ENCODE measurements around the gene FAR2. TPM values are rescaled to one million over a fixed set of nuclear protein-coding genes. Genes with fewer than 3 reads are reported as not detected.

FAR2 gene
- polyA plus RNA-seq, 3 donors, result 14.8 to 38.0 (median 35.8) TPM

DNA sequence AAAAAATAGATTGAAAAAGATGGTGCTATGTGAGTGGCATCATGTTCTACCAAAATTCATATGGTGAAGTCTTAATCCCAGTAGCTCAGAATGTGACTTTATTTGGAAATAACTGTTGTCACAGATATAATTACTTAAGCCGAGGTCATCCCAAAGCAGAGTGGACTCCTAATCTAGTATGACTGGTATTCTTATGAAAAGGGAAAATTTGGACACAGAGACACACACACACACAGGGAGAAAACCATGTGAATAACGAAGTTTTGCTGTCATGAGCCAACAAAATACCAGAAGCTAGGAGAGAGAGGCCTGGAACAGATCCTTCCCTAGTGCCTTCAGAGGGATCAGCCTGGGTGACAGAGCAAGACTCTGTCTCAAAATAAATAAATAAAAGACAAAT is 62.6 kb downstream of the FAR2 start:
- Histone ChIP-seq H3K36me3 (replicated peaks in 1 of 2; ENCODE audit: control insufficient read depth in 1 of 2, insufficient read depth in 2 of 2, low read length in 2 of 2) (no peaks in the 10 kb centered on the region), H3K27me3 (ENCODE audit: control insufficient read depth in 2 of 2, insufficient read depth in 2 of 2, low read length in 2 of 2) (no peaks in the 10 kb centered on the region), H3K4me1 (ENCODE audit: control insufficient read depth in 1 of 2, insufficient read depth in 2 of 2, low read length in 2 of 2) (peaks cover 26 to 31% of the 10 kb centered on the region in 2 donors), H3K4me3 (replicated peaks in 1 of 3; ENCODE audit: low read depth in 2 of 3, low read length in 3 of 3) (no peak overlapping the region), H2AFZ (ENCODE audit: insufficient read depth, low read depth, low read length, poor library complexity, severe bottlenecking) (no peak overlapping the region), H4K20me1 (ENCODE audit: insufficient read depth, low read length) (no peaks in the 10 kb centered on the region), H3K9ac (ENCODE audit: insufficient read depth, low read length, poor library complexity, severe bottlenecking) (no peak overlapping the region), H3K4me2 (replicated peaks; ENCODE audit: extremely low read depth, low read length, poor library complexity, severe bottlenecking) (no peak overlapping the region), H3K79me2 (ENCODE audit: insufficient read depth, low read length) (peaks cover 15% of the 10 kb centered on the region), H3K9me3 (replicated peaks in 1 of 2; ENCODE audit: control insufficient read depth in 1 of 2, insufficient read depth in 1 of 2, low read length in 2 of 2) (no peaks in the 10 kb centered on the region), H3K27ac (ENCODE audit: low read depth in 1 of 2, low read length in 2 of 2) (no peak overlapping the region)
- peaks cover 46% of the 10 kb centered on the region for H3K4me1 Mint-ChIP-seq
- TF ChIP-seq, protein P1, sequence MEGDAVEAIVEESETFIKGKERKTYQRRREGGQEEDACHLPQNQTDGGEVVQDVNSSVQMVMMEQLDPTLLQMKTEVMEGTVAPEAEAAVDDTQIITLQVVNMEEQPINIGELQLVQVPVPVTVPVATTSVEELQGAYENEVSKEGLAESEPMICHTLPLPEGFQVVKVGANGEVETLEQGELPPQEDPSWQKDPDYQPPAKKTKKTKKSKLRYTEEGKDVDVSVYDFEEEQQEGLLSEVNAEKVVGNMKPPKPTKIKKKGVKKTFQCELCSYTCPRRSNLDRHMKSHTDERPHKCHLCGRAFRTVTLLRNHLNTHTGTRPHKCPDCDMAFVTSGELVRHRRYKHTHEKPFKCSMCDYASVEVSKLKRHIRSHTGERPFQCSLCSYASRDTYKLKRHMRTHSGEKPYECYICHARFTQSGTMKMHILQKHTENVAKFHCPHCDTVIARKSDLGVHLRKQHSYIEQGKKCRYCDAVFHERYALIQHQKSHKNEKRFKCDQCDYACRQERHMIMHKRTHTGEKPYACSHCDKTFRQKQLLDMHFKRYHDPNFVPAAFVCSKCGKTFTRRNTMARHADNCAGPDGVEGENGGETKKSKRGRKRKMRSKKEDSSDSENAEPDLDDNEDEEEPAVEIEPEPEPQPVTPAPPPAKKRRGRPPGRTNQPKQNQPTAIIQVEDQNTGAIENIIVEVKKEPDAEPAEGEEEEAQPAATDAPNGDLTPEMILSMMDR (IDR thresholded peaks at IDR 0.05), result no peak
- no peak overlapping the region for H3K4me3 Mint-ChIP-seq
- intact Hi-C loops (cut with micrococcal nuclease), result no loop called here
- peaks cover 0 to 2% of the 10 kb centered on the region in 2 donors for H3K36me3 Mint-ChIP-seq
- DNase-seq, result no peak
- peaks cover 0 to 2% (median 0%) of the 10 kb centered on the region in 7 donors for H3K9me3 Mint-ChIP-seq
- peaks cover 0 to 2% (median 0%) of the 10 kb centered on the region in 3 donors for H3K27me3 Mint-ChIP-seq (ENCODE audit: low read depth in 3 of 3)
- H3K27ac Mint-ChIP-seq, result no peak overlapping the region
- no CpG with 5 or more reads among the region's 2 CpGs for WGBS (ENCODE audit: insufficient coverage)

DNA sequence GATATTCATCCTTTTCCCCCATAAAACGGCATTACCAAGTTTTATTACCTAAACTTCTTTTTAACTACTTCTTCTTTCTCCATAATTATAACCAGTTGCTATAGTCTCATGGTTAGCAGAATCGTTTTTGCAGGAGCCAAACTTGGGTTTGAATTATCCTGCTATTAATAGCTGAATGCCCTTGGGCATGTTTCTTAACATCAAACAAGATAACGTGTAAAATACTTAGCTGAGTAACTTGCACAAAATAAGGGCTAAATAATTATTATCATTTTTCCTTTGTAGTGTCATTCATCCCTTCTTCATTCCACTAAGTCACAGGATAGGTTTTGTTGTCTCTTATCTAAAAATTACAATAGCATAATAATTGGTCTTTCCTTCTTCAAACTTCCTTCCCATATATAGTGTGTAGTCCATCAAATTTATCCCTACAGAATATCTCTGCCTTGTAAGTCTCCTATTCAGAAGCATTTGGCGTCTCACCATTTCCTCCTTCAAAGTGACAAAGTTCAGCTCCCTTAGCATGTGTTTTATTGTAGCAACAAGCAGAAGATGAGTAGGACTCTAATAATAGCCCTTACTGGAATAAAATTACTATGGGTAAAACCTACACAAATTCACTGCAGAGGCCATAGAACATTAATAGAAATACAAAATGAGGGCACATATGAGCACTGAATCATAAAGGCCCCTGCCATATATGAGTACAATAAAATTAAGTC is 63.8 kb downstream of the FAR2 start:
- 20% methylated on average over 1 of the region's 4 CpGs for WGBS (ENCODE audit: insufficient coverage)
- H3K4me1 Mint-ChIP-seq, result peaks cover 44% of the 10 kb centered on the region
- Histone ChIP-seq H4K20me1 (ENCODE audit: insufficient read depth, low read length) (no peaks in the 10 kb centered on the region), H3K4me3 (replicated peaks in 1 of 3; ENCODE audit: low read depth in 2 of 3, low read length in 3 of 3) (no peak overlapping the region), H3K9me3 (replicated peaks in 1 of 2; ENCODE audit: control insufficient read depth in 1 of 2, insufficient read depth in 1 of 2, low read length in 2 of 2) (no peaks in the 10 kb centered on the region), H3K9ac (ENCODE audit: insufficient read depth, low read length, poor library complexity, severe bottlenecking) (no peak overlapping the region), H3K27me3 (ENCODE audit: control insufficient read depth in 2 of 2, insufficient read depth in 2 of 2, low read length in 2 of 2) (no peaks in the 10 kb centered on the region), H3K4me2 (replicated peaks; ENCODE audit: extremely low read depth, low read length, poor library complexity, severe bottlenecking) (no peak overlapping the region), H3K27ac (ENCODE audit: low read depth in 1 of 2, low read length in 2 of 2) (no peak overlapping the region), H3K36me3 (replicated peaks in 1 of 2; ENCODE audit: control insufficient read depth in 1 of 2, insufficient read depth in 2 of 2, low read length in 2 of 2) (no peaks in the 10 kb centered on the region), H3K79me2 (ENCODE audit: insufficient read depth, low read length) (peaks cover 15% of the 10 kb centered on the region), H3K4me1 (ENCODE audit: control insufficient read depth in 1 of 2, insufficient read depth in 2 of 2, low read length in 2 of 2) (peaks cover 20 to 21% of the 10 kb centered on the region in 2 donors), H2AFZ (ENCODE audit: insufficient read depth, low read depth, low read length, poor library complexity, severe bottlenecking) (no peak overlapping the region)
- TF ChIP-seq, protein P1 (IDR thresholded peaks at IDR 0.05), result no peak
- DNase-seq, result no peak
- intact Hi-C loops (cut with micrococcal nuclease), result no loop called here
- peaks cover 0 to 2% (median 0%) of the 10 kb centered on the region in 3 donors for H3K27me3 Mint-ChIP-seq (ENCODE audit: low read depth in 3 of 3)
- no peak overlapping the region for H3K4me3 Mint-ChIP-seq
- peak overlapping the region in 1 of 7 donors; percentile 6 for H3K27ac Mint-ChIP-seq
- peaks cover 0 to under 1% (median 0%) of the 10 kb centered on the region in 7 donors for H3K9me3 Mint-ChIP-seq
- H3K36me3 Mint-ChIP-seq, result peaks cover 0 to 2% of the 10 kb centered on the region in 2 donors

Data from CD14-positive monocyte (primary cell).